KOPT-K1 (cell line): Measurements from ENCODE around the gene ZFYVE16.
"Not testable (repeated sequence)": the region's sequence is repeated elsewhere in the genome, so short reads cannot be mapped to it uniquely, and the experiment has no call there.

Experiments used
- H3K27ac ChIP-seq: fragments of 200-600 bp; sonication (generic); 2 replicates; pipeline ENCODE4 v1.5.1; 2016; ENCODE audit warnings: antibody characterized with exemption, mild to moderate bottlenecking, low read depth, low read length; ENCODE audit not compliant: poor library complexity, severe bottlenecking
- H3K36me3 ChIP-seq: fragments of 200-600 bp; sonication (generic); 2 replicates; pipeline ENCODE4 v1.5.1; 2017; ENCODE audit warnings: antibody characterized with exemption, mild to moderate bottlenecking, low read length, moderate library complexity; ENCODE audit not compliant: insufficient read depth
- H3K9me3 ChIP-seq: fragments of 200-600 bp; sonication (generic); 2 replicates; pipeline ENCODE4 v1.5.1; 2017; ENCODE audit warnings: antibody characterized with exemption, low read length, mild to moderate bottlenecking; ENCODE audit not compliant: insufficient read depth, poor library complexity, severe bottlenecking

ZFYVE16 gene

GRCh38 chr5:80491296-80491695, 83.4 kb downstream of the ZFYVE16 start:
- Histone ChIP-seq H3K27ac (no peak overlapping the region), H3K36me3 (no peaks in the 10 kb centered on the region), H3K9me3 (no peaks in the 10 kb centered on the region)

GRCh38 chr5:80492741-80493140, 84.9 kb downstream of the ZFYVE16 start:
- no peak overlapping the region for H3K27ac ChIP-seq
- H3K36me3 ChIP-seq: no peaks in the 10 kb centered on the region

GRCh38 chr5:80493443-80493842, 85.6 kb downstream of the ZFYVE16 start:
- not testable (repeated sequence) for H3K27ac ChIP-seq, H3K9me3 ChIP-seq, H3K36me3 ChIP-seq

More at GRCh38 chr5:80492741-80493140, 84.9 kb downstream of the ZFYVE16 start:
- H3K9me3 ChIP-seq: no peaks in the 10 kb centered on the region

- Histone ChIP-seq H3K36me3 (no peaks in the 10 kb centered on the region), H3K9me3 (no peaks in the 10 kb centered on the region), H3K27ac (no peak overlapping the region)
These were observed 88.0 kb downstream of the ZFYVE16 start for GRCh38 chr5:80495891-80496290.

- Histone ChIP-seq H3K9me3 (no peaks in the 10 kb centered on the region), H3K27ac (no peak overlapping the region), H3K36me3 (no peaks in the 10 kb centered on the region)
These were observed 94.9 kb downstream of the ZFYVE16 start for GRCh38 chr5:80502800-80503199.

- H3K36me3 ChIP-seq: no peaks in the 10 kb centered on the region
- no peaks in the 10 kb centered on the region for H3K9me3 ChIP-seq
- peak overlapping the region; percentile 45 for H3K27ac ChIP-seq
These were observed 95.8 kb downstream of the ZFYVE16 start for GRCh38 chr5:80503641-80504040.

- Histone ChIP-seq H3K9me3 (no peaks in the 10 kb centered on the region), H3K36me3 (no peaks in the 10 kb centered on the region), H3K27ac (no peak overlapping the region)
These were observed 97.0 kb downstream of the ZFYVE16 start for GRCh38 chr5:80504833-80505232.

GRCh38 chr5:80507663-80508062, 99.8 kb downstream of the ZFYVE16 start:
- Histone ChIP-seq H3K27ac (no peak overlapping the region), H3K36me3 (no peaks in the 10 kb centered on the region), H3K9me3 (no peaks in the 10 kb centered on the region)

- Histone ChIP-seq H3K9me3 (no peaks in the 10 kb centered on the region), H3K27ac (no peak overlapping the region), H3K36me3 (no peaks in the 10 kb centered on the region)
These were observed 101.0 kb downstream of the ZFYVE16 start for GRCh38 chr5:80508844-80509243.

- Histone ChIP-seq H3K27ac (no peak overlapping the region), H3K36me3 (no peaks in the 10 kb centered on the region), H3K9me3 (no peaks in the 10 kb centered on the region)
These were observed 101.5 kb downstream of the ZFYVE16 start for GRCh38 chr5:80509362-80509761.

GRCh38 chr5:80516826-80517225, 109.0 kb downstream of the ZFYVE16 start:
- no peaks in the 10 kb centered on the region for H3K36me3 ChIP-seq
- H3K27ac ChIP-seq: no peak overlapping the region
- no peaks in the 10 kb centered on the region for H3K9me3 ChIP-seq
